Measurements from ENCODE around the gene AJM1. TPM values are rescaled to one million over a fixed set of nuclear protein-coding genes. Genes with fewer than 3 reads are reported as not detected.

The AJM1 gene
- polyA plus RNA-seq, 1 donor from 2014 or later, result 1.5 TPM

DNA sequence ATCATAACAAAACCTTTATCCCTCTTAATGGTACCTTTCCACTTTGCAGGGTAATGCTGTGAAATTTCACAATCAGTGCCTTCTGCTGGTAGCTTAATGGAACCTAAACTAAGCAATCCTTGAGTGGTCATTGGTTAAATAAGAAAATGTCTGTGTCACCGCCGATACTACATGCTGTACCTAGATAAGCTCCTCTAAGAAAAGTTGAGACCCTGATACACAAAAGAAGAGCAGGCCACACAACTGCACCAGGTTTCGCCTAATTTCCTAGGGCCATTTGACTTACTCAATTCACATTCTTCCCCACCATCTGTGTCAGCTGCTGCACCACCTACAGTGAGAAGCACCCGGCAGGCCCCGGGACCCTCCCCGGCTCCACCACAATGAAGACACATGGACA lies 32.9 kb downstream of the AJM1 start:
- H3K9me2 ChIP-seq (ENCODE audit: insufficient read depth, low read length), result no peaks in the 10 kb centered on the region
- no peak for TF ChIP-seq MXI1 (conservative IDR thresholded peaks at IDR 0.05; ENCODE audit: poor library complexity, severe bottlenecking)
- TF ChIP-seq POLR2AphosphoS5 (IDR thresholded peaks at IDR 0.05), result no peak
- TF ChIP-seq, protein P1, sequence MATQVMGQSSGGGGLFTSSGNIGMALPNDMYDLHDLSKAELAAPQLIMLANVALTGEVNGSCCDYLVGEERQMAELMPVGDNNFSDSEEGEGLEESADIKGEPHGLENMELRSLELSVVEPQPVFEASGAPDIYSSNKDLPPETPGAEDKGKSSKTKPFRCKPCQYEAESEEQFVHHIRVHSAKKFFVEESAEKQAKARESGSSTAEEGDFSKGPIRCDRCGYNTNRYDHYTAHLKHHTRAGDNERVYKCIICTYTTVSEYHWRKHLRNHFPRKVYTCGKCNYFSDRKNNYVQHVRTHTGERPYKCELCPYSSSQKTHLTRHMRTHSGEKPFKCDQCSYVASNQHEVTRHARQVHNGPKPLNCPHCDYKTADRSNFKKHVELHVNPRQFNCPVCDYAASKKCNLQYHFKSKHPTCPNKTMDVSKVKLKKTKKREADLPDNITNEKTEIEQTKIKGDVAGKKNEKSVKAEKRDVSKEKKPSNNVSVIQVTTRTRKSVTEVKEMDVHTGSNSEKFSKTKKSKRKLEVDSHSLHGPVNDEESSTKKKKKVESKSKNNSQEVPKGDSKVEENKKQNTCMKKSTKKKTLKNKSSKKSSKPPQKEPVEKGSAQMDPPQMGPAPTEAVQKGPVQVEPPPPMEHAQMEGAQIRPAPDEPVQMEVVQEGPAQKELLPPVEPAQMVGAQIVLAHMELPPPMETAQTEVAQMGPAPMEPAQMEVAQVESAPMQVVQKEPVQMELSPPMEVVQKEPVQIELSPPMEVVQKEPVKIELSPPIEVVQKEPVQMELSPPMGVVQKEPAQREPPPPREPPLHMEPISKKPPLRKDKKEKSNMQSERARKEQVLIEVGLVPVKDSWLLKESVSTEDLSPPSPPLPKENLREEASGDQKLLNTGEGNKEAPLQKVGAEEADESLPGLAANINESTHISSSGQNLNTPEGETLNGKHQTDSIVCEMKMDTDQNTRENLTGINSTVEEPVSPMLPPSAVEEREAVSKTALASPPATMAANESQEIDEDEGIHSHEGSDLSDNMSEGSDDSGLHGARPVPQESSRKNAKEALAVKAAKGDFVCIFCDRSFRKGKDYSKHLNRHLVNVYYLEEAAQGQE (IDR thresholded peaks at IDR 0.05; ENCODE audit: borderline replicate concordance), result no peak
- TF ChIP-seq TAF1 (IDR thresholded peaks at IDR 0.05; ENCODE audit: low read depth), result no peak
- TF ChIP-seq, protein P2, sequence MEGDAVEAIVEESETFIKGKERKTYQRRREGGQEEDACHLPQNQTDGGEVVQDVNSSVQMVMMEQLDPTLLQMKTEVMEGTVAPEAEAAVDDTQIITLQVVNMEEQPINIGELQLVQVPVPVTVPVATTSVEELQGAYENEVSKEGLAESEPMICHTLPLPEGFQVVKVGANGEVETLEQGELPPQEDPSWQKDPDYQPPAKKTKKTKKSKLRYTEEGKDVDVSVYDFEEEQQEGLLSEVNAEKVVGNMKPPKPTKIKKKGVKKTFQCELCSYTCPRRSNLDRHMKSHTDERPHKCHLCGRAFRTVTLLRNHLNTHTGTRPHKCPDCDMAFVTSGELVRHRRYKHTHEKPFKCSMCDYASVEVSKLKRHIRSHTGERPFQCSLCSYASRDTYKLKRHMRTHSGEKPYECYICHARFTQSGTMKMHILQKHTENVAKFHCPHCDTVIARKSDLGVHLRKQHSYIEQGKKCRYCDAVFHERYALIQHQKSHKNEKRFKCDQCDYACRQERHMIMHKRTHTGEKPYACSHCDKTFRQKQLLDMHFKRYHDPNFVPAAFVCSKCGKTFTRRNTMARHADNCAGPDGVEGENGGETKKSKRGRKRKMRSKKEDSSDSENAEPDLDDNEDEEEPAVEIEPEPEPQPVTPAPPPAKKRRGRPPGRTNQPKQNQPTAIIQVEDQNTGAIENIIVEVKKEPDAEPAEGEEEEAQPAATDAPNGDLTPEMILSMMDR (IDR thresholded peaks at IDR 0.05; ENCODE audit: poor library complexity, severe bottlenecking), result no peak
- TF ChIP-seq EP300 (conservative IDR thresholded peaks at IDR 0.05; ENCODE audit: poor library complexity, severe bottlenecking), result no peak
- TF ChIP-seq EZH2 (IDR thresholded peaks at IDR 0.05; ENCODE audit: borderline replicate concordance, insufficient read depth, low read length, poor library complexity, severe bottlenecking), result no peak
- no peak for TF ChIP-seq RAD21 (conservative IDR thresholded peaks at IDR 0.05)
- TF ChIP-seq SMC3 (conservative IDR thresholded peaks at IDR 0.05; ENCODE audit: poor library complexity), result no peak
- H3K4me2 ChIP-seq (ENCODE audit: low read length), result no peak overlapping the region
- no peaks in the 10 kb centered on the region for H3K36me3 ChIP-seq (ENCODE audit: insufficient read depth, low read length)
- H3K27ac ChIP-seq (ENCODE audit: low read length), result no peak overlapping the region
- H3K79me2 ChIP-seq (replicated peaks; ENCODE audit: insufficient read depth, low read length), result no peaks in the 10 kb centered on the region
- no peaks in the 10 kb centered on the region for H3K27me3 ChIP-seq (ENCODE audit: insufficient read depth, low read depth, low read length)
- H3K4me3 ChIP-seq (ENCODE audit: low read length), result no peak overlapping the region
- H2AFZ ChIP-seq (ENCODE audit: low read depth, low read length), result no peak overlapping the region
- no peaks in the 10 kb centered on the region for H3K9me3 ChIP-seq (ENCODE audit: low read length)
- H3K9ac ChIP-seq (ENCODE audit: low read length), result no peak overlapping the region
- H3F3A ChIP-seq (ENCODE audit: insufficient read depth, low read length, poor library complexity, severe bottlenecking), result no peaks in the 10 kb centered on the region
- no peaks in the 10 kb centered on the region for H4K20me1 ChIP-seq (ENCODE audit: insufficient read depth)

DNA sequence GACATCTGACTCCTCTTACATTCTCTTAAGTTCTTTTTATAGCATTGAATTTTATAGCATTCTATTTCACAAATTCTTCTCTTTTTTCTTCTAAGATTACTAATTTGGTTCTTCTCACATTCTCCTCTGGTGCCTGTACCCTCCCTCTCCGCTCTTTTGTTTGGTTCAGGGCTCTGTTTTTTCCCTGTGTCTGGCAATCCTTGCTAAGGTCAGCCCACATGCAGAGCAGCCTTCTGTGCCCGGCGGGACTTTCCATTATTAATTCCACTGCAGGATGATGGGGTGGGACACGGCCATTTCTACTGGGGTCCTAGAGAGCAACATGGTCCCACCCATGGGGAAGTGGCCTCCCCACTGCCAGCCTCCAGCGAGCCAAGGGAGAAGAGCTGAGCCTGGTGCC lies 34.2 kb downstream of the AJM1 start:
- Histone ChIP-seq H3F3A (ENCODE audit: insufficient read depth, low read length, poor library complexity, severe bottlenecking) (no peaks in the 10 kb centered on the region), H3K27ac (ENCODE audit: low read length) (no peak overlapping the region), H3K27me3 (ENCODE audit: insufficient read depth, low read depth, low read length) (no peaks in the 10 kb centered on the region), H2AFZ (ENCODE audit: low read depth, low read length) (no peak overlapping the region), H3K9me3 (ENCODE audit: low read length) (no peaks in the 10 kb centered on the region), H3K36me3 (ENCODE audit: insufficient read depth, low read length) (no peaks in the 10 kb centered on the region), H4K20me1 (ENCODE audit: insufficient read depth) (no peaks in the 10 kb centered on the region), H3K79me2 (replicated peaks; ENCODE audit: insufficient read depth, low read length) (no peaks in the 10 kb centered on the region), H3K9me2 (ENCODE audit: insufficient read depth, low read length) (no peaks in the 10 kb centered on the region), H3K4me3 (ENCODE audit: low read length) (no peak overlapping the region), H3K9ac (ENCODE audit: low read length) (no peak overlapping the region), H3K4me2 (ENCODE audit: low read length) (no peak overlapping the region)
- TF ChIP-seq EZH2 (IDR thresholded peaks at IDR 0.05; ENCODE audit: borderline replicate concordance, insufficient read depth, low read length, poor library complexity, severe bottlenecking) (no peak), TAF1 (IDR thresholded peaks at IDR 0.05; ENCODE audit: low read depth) (no peak), SMC3 (conservative IDR thresholded peaks at IDR 0.05; ENCODE audit: poor library complexity) (no peak), POLR2AphosphoS5 (IDR thresholded peaks at IDR 0.05) (no peak), MXI1 (conservative IDR thresholded peaks at IDR 0.05; ENCODE audit: poor library complexity, severe bottlenecking) (no peak), EP300 (conservative IDR thresholded peaks at IDR 0.05; ENCODE audit: poor library complexity, severe bottlenecking) (no peak), RAD21 (conservative IDR thresholded peaks at IDR 0.05) (no peak)
- TF ChIP-seq, protein P1 (IDR thresholded peaks at IDR 0.05; ENCODE audit: borderline replicate concordance), result no peak
- TF ChIP-seq, protein P2 (IDR thresholded peaks at IDR 0.05; ENCODE audit: poor library complexity, severe bottlenecking), result no peak
